Right forelimb (tissue), 1 donor: ENCODE measurements around the gene TMEM163.
"Not testable (repeated sequence)": the region's sequence is repeated elsewhere in the genome, so short reads cannot be mapped to it uniquely, and the experiment has no call there.

ENCODE experiments used
- DNase-seq: peaks from one replicate; pipeline ENCODE4 v3.0.0-alpha.2; 2018

The TMEM163 gene

DNA sequence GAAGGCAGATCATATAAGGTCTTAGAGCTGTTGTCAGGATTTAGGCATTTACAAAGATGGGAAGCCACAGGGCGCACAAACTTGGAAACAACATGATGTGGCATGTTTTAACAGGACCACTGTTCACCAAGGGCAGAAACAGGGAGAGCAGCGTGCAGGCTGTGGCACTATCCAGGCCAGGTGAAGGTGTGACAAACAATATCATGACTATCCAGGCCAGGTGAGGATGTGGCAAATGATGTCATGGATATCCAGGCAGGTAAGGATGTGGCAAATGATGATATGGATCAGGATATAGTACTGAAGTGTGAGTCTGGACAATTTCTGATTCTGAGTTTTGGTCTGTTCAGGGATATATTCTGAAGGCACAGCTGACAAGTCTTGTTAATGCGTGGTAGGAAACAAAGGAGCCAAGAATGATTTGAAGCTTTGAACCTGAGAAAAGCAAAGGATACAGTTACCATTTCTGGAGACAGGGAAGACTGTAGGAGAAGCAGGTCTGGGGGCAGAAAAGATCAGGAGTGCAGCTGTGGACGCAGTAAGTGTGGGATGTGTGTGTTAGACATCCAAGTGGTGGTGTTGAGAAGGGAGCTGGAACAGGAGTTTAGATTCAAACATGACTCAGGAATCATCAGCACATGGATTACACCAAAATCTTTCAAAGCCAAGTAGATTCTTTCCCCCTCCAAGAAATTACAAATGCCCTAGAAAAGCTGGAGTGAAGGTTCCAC, 205.9 kb downstream of the TMEM163 start:
- DNase-seq, result peak; percentile 2

DNA sequence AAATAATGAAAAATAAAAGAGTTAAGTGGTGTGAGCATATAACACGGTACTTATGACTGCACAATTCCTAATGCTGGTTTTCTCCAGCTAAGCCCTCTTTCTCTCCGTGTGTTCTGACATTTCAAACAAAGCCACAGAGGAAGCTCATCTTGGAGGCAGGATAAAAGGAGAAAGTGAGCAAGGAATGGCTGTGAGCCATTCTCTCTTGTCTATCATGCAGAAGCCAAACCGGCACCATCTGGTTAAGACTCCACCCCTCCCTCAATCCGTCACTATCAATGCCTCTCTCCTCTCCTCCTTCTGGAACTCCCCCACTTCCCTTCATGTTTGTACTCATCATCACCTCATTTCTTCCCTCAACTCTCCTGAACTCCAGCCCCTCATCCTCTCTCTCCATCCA, 210.4 kb downstream of the TMEM163 start:
- DNase-seq, result no peak

DNA sequence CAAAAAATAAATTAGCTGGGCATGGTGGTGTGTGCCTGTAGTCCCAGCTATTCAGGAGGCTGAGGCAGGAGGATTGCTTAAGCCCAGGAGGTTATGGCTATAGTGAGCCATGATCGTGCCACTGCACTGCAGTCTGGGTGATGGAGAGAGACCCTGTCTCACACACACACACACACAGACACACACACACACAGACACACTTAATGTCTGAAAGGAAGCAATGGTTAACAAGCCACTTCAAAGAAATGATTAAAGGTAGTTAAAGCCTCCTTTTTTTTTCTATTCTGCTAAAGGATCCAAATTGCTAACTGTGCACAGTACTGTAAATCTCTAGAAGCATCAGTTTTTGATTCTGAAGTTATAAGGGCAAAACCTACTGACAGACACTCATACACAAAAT, 211.1 kb downstream of the TMEM163 start:
- DNase-seq, result no peak

DNA sequence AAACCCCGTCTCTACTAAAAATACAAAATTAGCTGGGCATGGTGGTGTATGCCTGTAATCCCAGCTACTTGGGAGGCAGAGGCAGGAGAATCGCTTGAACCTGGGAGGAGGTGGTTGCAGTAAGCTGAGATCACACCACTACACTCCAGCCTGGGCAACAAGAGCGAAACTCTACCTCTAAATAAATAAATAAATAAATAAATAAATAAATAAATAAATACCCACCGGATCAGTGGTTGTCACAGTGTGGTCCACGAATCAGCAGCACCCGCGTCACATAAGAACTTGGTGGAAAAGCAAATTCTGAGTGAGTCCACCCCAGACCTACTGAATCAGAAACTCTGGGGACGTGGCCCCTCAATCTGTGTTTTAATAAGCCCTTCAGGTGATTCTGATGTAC, 211.6 kb downstream of the TMEM163 start:
- not testable (repeated sequence) for DNase-seq

DNA sequence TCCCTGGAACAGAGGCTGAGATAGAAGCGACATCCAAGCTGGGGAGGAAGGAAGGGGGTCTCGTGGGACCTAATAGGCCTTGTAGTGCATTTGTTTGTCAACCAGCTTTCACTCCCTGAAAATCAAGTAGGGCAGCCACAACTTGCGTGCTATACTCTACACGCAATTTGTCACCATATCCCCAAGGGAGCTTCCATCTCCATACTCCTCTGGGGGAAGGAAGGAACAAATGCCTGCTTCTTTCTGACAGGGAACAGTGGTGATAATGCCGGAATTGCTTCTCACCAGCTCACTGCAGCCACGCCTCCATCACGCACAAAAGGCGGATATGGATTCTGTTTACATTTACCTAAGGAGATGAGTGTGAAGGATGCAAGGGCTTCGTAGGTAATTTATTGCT, 213.4 kb downstream of the TMEM163 start:
- no peak for DNase-seq

DNA sequence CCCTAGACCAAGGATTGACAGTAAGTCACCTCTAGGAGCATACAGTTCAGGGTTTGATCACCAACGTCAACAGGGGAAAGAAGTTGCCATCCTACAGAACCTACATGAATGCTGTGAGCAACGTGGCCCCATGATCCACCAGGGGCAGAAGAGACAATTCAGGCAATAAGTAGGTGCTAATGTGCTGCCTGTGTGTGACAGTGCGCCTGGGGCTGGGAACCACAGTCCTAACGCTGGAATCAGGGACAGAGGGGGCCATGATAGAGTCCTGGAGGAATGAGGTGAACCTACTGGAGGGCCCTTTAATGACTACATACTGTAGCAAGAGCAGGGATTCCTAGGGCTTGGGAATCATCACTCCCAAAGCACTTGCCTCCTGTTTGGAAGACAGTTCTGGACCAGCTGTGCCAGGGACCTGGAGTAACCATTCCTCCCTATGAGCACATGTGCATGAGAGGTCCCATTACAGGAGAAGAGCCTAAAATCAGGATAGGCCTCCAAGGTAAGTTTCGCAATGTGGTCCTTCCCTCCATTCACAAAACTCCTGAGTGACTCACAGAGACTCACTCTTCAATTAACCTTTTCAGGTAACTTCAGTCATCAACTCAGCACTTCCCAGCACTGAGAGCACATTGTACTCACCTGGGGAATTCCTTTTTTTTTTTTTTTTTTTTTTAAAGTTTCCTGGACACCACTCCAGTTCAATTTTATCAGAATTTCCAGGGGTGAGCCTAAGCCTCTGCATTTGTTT, 214.0 kb downstream of the TMEM163 start:
- DNase-seq, result no peak

DNA sequence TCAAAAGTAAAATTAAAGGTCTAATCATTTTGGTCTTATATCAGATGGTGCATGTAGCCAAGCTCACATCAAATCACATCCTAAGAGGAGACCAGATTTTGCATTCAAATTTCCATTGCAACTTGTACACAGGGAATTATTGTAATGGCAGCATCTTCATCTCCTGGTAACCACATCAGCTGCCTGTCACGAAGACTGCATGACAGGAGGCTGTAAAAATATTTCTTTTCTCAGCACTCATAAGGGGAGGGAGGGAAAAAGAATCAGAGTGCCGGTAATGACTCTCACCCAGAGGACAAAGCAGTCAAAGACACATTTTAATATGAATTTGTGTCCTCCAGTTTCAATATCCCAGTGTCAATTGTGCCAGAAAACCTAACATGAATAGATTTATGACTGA, 216.7 kb downstream of the TMEM163 start:
- no peak for DNase-seq

DNA sequence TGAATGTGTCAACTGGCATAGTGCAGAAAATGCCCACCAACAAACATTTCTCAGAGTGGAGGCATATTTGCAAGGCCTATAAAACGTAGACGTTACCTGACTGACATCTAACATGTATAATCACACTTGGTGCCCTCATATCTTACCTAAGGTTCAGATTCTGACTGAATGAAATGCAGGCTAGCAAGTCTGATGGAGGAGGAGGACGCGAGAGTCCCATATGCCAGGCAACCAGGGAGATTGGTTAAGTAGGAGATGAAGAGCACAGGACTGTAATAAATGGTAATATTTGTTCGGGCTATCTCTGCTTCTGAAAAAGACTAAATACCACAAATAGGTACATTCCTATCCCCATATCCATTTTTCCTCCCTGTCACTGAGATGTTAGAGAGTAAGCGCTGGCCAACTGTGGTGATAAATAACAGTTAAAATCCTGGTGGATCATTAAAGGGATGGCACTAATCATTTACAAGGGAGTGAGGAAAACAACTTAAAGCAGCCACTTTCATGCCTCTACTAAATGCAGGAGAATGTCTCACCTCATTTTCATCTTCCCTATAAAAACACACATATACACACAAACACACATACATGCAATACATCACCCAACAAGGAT, 217.2 kb downstream of the TMEM163 start:
- DNase-seq, result no peak

DNA sequence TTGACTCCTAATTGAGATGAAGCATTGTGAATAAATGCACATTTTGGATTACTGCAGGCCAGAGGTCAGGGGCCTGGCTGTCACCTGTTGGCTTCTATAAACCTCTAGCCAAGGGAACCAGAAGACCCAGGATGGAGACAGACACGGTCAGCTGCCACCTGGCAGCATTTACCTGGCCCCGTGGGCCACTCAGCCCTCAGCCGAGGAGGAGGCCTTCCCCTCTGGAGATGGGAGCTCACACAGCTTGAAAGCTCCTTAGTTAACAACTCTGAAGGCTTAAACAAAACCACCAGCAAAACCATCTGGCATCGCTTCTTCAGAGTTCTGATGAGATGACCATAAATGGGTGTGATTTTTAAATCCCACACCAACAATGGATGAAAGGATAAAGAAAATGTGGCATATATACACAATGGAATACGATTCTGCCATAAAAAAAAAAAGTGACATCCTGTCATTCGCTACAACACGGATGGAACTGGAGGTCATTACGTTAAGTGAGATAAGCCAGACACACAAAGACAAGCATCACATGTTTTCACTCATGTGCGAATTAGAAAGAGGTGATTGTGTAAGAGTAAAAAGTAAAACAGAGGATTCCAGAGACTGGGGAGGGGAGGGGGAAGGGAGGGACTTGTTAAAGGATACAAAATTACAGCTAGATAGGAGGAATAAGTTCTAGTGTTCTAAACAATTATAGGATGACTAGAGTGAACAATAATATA, 218.4 kb downstream of the TMEM163 start:
- no peak for DNase-seq

DNA sequence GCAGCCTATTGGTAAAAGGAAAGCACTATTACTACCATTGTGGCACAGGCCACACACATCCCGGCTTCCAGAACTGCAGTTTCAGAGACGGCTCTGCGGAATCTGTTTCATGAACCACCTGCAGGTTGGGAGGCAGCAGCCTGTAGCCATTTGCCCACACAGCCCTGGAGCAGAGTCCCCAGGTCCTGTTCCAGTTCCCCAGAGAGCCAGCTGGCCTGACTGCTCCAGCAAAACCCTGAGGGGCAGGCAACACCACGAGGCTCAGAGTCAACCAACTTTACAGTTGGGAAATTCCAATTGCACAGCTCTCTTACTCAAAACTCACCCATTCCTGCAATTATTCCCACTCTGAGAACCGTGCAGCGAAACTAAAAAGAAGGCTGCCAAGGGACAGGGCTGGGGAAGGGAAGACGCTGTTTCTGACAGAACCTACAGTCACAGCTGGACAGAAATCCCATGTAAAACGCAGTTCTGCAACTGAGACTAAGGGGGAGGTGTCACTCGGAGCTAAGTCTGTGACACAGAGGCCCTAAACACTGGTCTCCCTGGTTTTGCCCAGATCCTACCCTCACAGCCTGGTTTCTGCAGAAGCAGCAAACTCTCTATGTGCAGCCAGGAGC, 219.4 kb downstream of the TMEM163 start:
- no peak for DNase-seq

DNA sequence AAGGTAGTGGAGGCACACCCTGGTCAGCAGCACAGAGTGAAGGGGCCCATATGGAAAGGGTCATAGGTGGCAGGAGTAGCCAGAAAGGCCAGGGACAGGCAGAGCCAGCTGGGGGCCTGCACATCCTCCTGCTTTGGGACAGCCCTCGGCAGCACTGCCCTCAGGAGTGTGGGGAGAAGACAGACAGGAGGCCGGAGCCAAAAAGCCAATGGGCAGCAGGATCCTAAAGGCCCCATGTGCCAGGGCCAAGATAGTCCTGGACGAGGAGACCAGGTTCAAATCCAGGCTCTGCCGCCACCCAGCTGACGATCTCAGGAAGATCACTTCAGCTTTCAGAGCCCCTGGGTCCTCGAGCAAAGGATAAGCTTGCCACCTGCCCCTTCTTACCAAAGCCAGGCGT, 220.1 kb downstream of the TMEM163 start:
- DNase-seq, result no peak

DNA sequence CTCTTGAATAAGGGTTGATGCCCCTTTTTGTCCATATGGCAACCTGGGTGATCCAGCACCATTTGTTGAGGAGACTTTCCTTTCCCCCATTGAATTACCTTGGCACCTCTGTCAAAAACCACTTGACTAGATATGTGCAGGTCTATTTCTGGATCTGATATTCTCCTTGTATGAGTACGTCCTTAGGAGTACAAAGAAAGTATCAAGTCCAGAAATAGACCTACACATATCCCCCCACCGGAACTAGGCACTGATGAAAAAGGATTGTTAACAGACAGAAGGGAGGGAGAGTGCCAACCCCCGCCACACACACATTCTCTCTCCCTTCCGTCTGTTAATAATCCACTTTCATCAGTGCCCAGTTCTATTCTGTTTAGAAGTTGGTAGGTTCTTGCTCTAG, 225.0 kb downstream of the TMEM163 start:
- no peak for DNase-seq

DNA sequence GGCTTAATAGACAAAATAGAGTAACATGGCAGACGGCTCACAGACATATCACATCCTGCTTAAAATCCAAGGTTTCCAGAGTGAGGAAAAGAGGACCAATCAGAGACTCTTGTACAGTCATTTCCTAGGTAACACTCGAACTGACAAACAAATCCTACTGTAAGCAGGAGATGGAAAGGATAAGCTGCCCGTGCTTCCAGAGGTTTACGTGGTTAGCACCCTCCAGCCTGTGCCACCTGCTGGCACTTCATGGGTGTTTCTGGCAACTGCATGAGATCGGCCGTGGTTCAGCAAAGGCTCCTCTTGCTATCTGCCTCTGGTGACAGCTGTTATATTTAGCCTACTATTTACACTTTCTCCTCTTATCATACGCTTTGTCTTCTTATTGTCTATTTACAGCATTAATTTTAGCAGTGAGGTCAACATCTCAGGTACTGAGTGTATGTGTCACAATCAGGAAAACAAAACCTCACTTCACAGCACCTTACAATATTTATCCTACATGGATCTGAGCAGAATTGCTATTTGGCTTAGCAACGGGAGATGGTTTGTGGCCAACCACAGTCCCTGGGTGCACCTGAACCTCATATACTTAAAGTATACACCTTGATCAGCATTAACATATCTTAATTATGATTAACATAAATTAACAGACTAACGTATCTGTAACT, 226.9 kb downstream of the TMEM163 start:
- DNase-seq, result no peak

DNA sequence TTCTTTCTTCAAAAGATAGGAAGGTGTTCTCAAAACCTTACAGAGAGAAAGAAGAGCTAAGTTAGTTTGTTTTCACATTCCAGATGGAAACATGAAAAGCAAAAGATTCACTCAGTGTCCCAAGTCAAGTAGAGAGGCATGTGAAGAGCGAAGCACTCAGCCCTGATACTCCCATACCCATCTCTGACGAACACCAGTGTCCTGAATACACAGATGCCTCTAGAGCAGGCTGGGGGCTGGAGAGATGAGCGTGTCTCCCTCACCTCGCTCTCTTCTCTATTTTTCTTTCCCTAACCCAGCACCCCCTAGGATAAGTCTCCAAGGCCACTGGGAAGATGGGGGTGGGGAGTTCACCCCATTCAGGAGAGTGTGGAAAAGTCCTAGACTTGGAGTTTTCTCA, 227.8 kb downstream of the TMEM163 start:
- no peak for DNase-seq

DNA sequence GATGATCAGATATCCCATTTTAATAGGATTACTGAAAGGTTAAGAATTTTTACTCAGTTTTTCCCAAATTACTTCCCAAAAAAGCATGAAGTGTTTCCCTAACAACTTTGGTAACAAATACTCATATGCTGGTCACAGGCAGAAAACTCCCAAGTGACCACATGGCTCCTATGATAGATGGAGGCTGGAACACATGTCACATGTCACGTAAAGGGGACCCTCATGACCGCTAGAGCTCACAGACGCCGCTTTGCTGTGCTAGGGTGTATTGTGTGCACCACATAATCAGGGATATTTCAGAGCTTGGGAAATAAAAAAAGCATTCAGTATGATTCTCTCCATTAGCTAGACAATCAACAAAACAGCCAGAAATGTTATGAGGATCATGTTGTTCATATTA, 228.2 kb downstream of the TMEM163 start:
- no peak for DNase-seq

DNA sequence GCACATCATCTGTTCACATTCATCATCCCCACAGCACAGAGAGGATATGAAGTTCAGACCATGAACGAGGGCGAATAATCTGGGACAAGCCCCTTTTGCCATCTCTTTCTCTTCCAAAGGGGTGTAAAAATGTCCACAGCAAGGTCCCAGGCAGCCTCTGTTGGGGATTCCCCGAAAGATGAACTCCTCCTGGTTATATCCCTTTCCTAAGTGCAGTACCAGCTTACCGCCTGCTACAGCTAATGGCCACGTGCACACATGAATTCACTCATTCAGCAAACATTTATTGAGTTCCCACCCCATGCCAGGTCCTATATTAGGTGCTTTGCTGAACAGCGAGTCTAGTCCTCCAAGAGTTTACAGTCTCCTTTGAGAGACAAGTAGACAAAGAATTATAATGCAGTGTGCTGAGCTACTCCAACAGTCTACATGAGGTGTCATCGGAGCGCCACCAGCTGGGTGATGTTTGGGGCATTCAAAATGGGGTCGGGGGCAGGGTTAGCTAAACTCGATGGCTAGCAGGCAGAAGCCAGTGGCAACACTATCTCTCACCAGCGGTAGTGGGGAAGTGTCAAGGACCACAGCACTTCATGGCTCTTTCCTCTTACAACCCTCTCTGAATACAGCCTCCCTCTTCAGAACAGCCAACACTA, 228.9 kb downstream of the TMEM163 start:
- DNase-seq, result no peak

DNA sequence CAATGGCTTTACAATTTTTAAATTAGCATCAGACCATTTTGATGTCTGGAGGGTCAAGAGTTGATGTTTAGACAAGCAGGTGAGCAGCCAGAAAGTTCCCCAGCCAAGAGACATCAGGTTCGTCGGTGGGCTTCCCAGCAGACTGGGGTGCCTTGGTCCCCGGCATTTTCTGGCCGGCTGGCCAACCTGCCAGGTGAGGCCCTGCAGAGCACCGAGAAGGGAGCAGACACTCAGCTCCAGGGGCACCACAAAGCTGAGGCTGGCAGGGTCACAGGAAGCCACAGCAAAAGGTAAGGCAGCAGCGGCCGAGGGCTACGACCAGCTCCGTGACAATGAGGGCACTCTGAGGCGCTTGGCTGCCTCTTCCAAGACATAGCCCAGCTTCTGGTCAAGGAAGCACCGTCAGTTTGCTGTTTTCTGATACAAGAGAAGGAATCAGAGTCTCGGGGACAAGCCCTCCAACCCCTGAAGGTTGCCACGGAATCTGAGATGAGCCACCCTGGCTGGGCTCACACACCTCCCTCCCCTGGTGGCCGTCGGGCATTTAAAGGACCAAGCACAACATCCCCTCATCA, 235.9 kb downstream of the TMEM163 start:
- no peak for DNase-seq

DNA sequence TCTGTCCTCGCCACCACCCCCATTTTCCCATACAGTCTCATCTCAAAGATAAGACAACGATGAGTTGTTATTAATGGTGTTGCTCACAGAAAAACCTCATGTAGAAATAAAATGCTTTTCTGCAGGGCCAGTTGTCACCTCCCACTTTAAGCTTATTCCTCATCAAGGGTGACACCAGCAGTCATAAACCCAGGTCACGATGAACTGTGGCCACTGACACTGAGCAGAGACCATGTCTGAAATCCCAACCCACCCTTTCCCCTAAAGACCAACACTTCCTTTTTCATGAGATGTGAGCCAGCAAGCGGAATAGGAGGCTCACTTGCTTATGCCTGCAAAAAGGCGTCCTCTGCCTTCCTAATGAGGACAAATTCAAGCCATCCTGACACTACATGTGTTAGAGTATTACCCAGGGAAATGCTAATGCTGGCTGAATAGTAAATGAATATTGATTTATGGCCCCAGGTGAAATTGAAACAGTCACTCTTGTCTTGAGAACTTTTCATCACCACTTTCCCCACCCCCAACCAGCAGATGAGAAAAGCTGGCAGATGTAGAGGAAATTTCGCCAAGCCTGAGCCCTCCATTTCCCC, 236.6 kb downstream of the TMEM163 start:
- DNase-seq, result no peak

DNA sequence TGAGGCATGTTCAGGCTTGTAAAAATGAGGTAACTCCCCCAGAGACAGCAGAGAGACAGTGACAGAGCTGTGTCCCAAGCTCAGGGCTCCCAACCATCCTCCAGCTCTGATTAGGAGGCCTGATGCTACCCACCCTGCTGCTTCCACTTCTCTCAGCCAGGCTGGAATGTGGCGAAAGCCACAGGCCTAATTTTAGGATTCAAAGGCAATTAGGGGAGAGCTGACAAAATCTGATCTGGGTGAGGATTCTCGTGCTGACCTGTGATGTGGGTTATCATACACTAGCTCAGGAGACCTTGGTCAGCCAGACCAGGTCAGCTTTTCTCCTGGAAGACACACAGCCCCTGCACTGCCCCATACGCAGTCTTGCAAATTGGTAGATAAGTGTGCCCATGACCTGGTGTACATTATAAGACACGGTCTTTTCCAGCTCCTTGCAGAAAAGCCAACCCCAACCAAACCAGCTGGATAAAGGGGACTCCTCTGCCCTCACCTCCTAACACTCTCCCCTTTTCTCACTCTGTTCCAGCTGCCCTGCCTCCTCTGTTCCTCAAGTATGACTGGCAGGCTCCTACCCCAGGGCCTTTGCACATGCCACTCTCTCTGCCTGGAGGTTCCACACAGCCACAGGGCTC, 239.0 kb downstream of the TMEM163 start:
- DNase-seq, result no peak

DNA sequence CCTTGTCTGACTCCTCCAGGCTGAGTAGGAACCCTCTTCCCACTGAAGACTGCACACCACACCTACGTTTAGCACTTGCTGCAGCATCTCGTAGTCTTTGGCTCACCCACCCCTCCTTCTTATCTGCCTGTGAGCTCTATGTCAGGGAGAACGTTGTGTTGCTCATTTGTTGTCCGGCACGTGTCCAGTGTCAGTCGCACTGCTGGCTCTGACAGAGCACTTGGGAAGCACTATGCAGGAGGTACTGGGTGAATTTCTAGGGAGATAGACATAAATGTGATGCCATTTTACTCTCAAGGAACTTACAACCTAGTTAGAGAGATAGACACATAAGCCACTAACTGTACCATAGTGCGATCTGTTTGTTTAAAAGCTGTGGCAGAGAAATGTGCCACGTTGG, 241.8 kb downstream of the TMEM163 start:
- not testable (repeated sequence) for DNase-seq
